T-helper 2 cell (primary cell): ENCODE data around the gene ZBTB46.

Source experiments
- DNase-seq, 5 experiments: peaks; one replicate each; pipeline versions ENCODE4 v3.0.0 to v3.0.0-alpha.2; 2012 to 2022

Gene ZBTB46

DNA sequence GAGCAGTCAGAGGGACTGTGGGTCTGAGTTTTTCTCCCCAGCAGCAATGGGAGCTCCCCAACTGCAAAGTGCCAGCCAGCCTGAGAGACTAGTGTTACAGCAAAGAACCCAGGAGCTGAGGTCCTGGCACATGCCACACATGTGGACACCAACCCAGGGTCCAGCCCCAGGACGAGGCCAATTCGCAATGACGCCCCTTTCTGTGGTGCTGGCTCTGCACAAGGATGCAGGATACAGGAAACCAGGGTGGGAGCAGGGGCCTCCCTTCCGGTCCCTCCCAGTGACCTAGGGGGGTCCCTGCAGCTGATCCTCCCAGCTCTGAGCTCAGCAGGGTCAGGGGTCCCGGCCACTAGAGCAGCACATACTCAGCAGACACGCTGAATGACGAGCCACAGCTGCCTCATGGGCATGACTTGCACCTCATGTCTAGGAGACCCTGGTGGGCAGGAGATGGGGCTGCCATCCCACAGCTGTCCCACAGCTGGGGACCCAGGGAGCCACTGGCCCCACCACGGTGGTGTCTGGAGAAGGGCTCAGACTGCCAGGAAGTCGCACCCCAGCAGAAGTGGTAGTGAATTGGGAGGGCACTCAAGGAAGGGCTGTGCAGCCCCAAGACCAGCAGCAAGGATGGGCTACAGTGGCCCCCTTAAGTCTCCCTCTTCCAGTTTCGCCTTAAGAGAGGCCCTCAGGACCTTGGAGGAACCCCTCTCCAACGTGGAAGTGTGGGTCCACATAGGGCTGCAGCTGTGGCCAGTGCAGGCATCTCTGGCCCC, 126.9 kb downstream of the ZBTB46 start:
- DNase-seq: no peak

DNA sequence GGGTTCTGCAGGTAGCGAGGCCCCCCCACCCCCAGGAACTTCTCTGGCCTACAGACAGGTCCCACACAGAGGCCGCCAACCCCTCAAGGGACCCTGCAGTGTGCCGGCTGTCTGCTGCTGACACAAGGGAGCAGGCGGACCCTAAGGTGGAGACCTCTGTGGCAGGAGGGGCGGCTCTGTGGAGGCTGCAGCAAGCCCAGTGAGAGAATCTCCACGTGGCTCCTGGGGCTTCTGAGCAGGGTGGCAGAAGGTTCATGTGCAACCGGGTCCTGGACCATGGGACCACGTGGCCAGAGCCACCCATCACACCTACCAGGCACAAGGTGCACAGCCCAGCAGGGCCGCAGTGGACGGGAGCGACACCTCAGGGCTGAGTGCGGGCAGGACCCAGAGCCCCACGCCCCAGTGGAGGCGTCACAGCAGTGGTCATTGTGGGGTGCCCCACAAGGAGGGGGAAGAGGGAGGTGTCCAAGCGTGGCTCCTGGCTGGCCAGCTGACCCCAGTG, 127.5 kb downstream of the ZBTB46 start:
- no peak for DNase-seq

DNA sequence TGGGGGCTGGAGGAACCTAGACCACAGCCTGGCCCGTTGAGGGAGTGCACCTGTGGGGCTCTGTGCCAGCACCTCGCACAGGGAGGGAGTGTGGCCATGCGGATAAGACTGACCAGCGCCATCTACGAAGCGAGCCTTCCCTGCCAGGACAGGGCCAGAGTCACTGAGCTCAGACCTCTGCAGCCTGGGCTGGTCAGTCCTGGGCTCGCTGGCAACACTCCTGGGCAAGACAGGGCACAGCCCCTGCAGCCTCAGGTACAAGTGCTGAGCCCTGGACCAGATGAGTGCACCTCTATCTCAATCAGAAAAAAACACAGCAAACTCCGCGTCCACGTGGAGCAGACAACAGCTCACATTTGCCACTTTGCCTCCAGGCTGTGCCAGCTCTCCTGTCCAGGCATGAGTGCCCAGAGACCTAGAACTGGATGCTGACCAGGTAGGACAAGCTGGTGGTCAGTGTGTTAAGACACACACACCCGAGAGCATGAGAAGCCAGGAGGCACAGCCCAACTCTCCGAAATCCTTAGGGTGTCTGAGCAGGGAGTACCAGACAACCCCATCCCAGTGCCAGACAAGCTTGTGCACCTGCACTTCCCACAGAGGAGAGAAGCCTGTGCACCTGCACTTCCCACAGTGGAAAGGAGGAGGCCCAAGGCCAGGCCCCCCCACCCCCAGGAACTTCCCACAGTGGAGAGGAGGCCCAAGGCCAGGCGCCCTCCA, 128.2 kb downstream of the ZBTB46 start:
- no peak for DNase-seq

DNA sequence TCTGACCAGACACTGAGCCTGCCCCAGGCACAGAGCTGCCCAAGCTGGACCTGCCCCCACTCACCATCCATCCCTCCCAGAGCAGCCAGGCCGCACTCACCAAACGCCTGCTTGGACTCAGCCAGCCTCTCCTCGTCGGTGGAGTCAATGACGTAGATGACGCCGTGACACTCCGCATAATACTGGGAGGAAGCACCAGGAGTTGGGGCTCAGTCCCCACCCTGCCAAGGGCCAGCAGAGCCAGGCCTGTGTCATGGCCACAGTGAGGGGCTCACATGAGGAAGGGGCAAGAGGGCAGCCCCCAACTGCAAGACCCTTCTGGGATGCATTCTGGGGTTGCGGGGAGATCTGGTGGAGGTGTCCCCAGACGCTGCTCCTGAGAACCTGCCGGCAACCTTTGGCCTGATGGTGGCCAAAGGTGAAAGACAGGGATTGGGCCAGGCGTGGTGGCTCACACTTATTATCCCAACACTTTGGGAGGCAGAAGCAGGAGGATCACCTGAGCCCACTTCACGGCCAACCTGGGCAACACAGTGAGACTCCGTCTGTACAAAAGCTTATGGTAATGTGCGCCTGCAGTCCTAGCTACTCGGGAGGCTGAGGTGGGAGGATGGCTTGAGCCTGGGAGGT, 128.9 kb downstream of the ZBTB46 start:
- no peak for DNase-seq

DNA sequence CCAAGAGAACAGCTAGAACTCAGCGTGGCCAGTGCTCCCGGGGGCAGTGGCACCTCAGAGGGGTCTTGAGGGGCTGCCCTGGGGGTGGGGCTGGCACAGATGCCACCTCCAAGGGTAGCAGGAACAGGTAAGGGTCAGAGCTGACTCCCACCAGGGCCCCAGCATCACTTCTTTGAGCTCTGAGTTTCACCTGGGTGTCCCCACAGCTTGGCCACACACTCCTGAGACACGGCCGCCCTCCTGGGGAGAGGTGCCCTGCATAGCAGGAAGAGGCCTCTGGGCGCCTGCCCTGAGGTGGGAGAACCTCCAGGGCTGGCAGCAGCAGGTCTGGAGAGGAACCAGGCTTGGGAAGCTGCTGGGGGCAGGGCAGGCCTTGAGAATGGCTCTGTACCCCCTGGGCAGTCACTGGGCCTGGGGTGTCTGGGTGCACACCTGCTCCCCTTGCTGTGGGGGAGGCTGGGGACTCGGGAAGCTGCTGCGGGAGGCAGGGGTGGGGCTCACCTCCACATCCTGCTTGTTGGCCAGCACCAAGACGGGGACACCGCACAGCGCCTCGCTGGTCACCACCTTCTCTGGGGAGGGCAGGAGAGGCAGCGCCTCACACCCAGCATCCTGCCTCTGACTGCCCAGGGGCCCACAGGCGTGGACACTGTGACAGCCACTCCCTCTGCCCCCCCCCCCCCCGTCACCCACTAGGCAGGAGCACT, 129.6 kb downstream of the ZBTB46 start:
- DNase-seq: peak in 1 of 5 experiments; percentile 28

DNA sequence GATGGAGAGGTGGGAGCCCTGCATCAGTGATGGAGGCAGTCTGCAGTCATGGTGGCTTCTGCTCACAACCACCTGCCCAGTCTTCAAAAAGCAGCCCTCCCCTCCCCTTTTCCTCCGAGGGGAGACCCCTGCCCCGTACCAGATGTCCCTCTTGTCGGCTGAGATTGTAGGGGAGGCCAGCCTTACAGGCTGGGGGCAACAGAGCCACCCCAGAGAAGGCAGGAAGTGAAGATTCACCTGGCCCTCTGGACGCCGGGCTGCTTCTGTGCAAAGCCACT, 130.1 kb downstream of the ZBTB46 start:
- no peak for DNase-seq

DNA sequence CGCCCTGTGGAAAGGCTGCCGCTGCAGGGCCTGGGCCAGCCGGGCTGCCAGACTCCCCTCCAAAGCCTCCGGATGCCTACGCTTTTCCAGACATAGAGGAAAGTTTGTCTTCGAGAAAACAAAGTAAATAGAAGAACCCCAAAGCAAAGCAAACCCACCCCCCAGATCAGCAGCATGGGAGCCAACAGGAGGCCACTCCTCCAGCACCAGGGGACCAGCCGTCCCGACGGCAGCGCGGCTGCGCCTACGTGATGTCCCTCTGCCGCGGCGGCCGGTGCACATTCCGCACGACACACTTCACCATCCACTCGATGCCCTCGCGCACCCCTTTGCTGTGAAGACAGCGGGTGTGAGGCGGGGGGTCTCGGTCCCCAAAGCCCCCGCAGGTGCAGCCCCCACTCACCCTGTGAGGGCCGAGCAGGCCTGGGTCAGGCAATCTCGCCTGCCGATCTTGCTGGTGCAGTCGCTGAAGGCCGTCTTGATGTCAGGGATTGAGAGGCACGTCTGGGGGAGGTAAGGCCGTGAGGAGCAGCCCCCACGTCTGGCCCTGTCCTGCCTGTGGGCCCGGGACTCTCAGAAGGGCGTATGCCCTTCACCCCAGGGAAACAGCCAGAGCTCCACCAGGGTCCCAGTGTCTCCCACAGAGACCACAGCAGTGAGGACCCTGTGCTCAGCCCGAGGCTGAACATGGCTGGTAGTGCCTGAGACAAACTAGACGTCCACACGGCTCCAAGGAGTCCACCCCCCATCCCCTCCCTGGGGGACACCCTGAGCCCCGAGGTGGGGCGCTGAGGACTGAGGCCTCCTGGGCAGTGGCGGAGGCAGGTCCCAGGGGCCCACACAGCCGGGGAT, 130.6 kb downstream of the ZBTB46 start:
- DNase-seq: no peak

DNA sequence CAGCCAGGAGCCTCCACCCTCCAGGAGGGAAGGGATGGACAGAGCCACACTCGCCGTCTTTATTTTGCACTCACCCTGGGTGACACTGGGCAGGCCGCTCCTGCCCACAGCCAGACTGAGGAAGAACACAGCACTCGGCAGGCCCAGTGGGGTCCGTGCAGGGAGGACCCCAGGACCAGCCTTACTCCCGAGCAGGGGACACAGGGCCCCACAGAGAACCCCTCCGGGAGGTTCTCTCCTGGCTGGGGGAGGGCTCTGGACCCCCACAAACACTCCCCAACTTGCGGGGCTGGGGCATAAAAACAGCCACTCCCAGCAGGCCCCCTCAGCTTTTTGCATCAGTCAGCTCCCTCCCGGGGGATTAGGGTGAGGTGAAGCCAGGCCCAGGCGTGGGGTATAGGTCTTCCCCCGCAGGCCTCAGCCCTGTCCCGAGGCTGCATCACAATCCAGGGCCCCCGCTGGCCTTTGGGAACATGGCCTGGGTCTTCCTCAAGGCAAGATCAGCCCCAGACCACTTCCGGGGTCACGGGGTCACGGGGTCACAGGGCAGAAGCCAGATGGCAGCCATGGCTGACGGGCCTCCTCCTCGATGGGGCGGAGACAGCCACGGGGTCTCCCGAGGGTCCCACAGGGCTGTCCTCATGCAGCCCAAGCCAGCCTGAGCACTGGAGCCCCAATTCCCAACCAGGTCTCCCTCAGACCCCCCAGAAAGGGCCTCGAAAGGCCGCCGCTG, 131.4 kb downstream of the ZBTB46 start:
- no peak for DNase-seq

DNA sequence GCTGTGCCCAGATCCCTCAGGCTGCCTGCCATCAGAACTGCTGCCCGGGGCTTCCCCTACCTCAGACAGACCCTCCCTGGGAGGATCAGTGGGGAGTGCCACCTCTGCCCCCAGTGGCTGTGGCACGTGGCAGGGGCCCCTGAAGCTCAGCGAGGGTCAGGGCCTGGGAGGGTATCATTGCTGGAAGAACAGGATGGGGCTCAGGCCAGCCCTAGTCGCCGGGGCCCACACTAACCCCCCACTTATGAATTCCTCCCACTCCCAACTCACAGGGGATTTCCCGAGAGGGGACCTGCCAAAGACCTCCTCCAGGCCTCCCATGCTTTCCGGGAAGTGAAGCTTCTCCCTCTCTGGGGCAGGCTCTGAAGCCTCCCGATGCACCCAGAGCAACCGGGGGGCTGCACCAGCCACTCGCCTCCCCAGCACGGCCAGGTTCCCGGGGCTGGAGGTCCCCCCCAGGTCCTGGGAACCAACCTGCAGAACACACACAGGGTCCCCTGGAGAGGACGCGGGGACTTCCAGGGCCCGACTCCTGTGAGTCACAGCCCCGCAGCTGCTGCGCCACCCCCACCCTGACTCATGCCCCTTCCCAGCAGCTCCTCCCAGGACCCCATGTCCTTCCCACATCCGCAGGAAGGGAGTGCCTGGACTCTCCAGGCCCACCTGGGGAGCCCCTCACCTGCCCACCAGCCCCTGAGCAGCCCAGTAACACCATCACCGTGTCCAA, 132.2 kb downstream of the ZBTB46 start:
- DNase-seq: peak in 1 of 5 experiments; percentile 39

DNA sequence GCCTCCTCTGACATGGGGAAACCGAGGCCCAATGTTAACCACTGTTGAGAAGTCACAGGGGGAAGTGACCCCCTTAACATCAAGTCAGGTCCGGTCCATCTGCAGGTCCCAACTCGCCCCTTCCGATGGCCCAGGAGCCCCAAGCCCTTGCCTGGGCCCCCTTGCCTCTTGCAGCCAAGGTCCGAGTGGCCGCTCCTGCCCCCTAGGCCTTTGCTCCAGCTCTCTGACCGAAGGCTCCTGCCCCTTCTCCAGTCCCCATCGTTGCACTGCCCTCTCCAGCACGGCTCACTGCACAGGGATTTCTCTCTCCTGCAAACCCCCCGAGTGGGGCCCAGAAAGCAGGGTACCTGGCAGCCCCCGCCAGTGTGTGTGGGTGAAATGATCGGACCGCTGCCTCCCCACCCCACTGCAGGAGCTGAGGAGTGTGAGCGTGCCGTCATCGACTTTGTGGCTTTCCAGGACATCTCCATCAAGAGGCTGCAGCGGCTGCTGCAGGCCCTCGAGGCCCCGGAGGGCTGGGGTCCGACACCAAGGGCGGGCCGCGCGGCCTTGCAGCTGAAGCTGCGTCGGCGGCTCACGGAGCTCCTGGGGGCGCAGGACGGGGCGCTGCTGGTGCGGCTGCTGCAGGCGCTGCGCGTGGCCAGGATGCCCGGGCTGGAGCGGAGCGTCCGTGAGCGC, 133.1 kb downstream of the ZBTB46 start:
- DNase-seq: no peak

DNA sequence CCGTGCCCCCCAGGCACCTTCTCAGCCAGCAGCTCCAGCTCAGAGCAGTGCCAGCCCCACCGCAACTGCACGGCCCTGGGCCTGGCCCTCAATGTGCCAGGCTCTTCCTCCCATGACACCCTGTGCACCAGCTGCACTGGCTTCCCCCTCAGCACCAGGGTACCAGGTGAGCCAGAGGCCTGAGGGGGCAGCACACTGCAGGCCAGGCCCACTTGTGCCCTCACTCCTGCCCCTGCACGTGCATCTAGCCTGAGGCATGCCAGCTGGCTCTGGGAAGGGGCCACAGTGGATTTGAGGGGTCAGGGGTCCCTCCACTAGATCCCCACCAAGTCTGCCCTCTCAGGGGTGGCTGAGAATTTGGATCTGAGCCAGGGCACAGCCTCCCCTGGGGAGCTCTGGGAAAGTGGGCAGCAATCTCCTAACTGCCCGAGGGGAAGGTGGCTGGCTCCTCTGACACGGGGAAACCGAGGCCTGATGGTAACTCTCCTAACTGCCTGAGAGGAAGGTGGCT, 133.7 kb downstream of the ZBTB46 start:
- no peak for DNase-seq

DNA sequence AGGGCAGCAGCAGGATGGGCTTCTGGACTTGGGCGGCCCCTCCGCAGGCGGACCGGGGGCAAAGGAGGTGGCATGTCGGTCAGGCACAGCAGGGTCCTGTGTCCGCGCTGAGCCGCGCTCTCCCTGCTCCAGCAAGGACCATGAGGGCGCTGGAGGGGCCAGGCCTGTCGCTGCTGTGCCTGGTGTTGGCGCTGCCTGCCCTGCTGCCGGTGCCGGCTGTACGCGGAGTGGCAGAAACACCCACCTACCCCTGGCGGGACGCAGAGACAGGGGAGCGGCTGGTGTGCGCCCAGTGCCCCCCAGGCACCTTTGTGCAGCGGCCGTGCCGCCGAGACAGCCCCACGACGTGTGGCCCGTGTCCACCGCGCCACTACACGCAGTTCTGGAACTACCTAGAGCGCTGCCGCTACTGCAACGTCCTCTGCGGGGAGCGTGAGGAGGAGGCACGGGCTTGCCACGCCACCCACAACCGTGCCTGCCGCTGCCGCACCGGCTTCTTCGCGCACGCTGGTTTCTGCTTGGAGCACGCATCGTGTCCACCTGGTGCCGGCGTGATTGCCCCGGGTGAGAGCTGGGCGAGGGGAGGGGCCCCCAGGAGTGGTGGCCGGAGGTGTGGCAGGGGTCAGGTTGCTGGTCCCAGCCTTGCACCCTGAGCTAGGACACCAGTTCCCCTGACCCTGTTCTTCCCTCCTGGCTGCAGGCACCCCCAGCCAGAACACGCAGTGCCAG, 134.3 kb downstream of the ZBTB46 start, which contains the start of gene TNFRSF6B:
Gene TNFRSF6B, plus strand, starts transcription at position 25 of the 729 bp plus-strand sequence. Its CDS starts 116 bp downstream, at position 141.
- DNase-seq: peak in 1 of 5 experiments; percentile 31

DNA sequence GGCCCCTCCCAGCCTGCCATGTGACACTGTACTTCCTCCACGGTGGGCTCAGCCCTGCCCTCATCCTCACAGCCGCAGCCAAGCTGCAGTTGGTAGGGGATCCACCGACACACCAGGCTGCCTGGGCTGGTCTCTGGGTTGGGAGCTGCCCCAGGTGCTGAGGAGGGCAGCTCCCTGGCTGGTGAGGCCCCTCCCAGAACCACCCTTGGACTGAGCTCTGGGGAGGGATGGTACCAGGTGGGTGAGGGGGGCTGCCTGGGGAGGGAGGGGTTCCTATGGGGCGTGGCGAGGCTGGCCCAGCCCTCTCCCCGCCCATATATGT, 134.8 kb downstream of the ZBTB46 start:
- peak in 1 of 5 experiments; percentile 35 for DNase-seq

DNA sequence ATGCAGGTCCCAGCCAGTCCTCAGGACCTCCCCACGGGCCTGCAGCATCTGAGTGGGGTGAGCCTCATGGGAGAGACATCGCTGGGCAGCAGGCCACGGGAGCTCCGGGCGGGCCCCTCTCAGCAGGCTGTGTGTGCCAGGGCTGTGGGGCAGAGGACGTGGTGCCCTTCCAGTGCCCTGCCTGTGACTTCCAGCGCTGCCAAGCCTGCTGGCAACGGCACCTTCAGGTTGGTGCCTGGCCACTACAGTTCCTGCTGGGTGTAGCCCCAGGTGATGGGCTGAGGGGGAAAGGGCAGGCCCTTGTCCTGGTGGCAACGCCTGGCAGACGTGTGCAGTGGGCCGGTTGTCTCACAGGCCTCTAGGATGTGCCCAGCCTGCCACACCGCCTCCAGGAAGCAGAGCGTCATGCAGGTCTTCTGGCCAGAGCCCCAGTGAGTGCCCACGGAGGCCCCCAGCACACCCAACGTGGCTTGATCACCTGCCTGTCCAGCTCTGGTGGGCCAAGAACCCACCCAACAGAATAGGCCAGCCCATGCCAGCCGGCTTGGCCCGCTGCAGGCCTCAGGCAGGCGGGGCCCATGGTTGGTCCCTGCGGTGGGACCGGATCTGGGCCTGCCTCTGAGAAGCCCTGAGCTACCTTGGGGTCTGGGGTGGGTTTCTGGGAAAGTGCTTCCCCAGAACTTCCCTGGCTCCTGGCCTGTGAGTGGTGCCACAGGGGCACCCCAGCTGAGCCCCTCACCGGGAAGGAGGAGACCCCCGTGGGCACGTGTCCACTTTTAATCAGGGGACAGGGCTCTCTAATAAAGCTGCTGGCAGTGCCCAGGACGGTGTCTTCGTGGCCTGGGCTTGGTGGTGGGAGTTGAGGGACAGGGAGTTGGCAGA, 135.4 kb downstream of the ZBTB46 start:
- no peak for DNase-seq

DNA sequence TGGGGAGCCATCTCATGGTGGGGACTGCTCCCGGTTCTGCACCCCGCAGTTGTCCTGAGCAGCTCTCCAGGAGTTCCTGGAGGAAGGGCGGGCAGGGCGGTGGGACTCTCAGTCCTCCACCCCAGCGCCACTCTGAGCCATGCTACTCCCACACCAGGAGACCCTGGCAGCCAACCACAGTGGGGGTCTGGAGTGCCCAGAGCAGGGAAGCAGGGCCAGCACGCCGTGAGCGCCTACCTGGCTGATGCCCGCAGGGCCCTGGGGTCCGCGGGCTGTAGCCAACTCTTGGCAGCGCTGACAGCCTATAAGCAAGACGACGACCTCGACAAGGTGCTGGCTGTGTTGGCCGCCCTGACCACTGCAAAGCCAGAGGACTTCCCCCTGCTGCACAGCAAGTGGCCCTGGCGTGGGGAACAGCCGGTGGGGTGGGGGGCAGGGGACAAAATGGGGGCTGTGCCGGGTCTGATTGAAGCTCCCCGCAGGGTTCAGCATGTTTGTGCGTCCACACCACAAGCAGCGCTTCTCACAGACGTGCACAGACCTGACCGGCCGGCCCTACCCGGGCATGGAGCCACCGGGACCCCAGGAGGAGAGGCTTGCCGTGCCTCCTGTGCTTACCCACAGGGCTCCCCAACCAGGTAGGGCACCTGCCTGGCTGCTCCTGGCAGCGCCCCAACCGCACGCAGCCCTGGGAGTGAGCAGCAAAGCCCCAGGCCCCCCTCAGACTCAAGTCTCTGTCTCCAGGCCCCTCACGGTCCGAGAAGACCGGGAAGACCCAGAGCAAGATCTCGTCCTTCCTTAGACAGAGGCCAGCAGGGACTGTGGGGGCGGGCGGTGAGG, 136.3 kb downstream of the ZBTB46 start:
- DNase-seq: no peak

DNA sequence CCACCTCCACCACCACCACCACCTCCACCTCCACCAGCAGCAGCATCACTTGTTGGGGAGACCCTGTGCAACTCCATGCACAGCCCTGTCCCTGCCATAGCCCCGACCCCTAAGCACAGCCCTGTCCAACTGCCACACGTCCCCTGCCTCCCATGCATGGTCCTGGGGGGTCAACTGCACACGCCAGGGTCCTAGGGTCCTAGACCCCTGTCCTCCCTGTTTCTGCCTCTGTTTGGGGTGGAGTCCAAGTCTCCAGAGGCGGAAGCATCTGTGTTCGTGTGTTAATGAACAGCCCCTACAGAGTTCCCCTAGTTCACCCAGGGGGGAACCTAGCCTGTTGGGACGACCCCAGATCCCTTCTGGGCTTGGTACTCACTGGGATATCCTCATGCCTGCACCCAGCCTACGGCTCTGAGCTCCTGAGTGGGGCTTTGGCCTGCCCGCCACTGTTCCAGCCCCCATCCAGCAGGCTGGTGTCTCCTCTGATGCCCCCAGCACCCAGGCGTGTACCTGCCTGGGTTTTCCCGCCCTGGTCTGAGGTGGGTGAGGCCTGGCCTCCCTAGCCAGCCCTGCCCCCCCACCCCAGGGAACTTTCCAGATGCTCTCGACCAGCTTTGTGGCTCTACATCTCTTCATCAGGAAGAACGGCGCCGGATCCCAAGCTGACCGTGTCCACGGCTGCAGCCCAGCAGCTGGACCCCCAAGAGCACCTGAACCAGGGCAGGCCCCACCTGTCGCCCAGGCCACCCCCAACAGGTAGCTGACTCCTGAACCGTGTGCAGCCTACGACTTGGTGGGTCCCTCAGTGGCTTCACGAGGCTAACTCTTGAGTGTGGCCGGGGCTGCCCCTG, 137.1 kb downstream of the ZBTB46 start:
- DNase-seq: no peak
